ENCODE measurements around the gene PYGB. TPM values are rescaled to one million over a fixed set of nuclear protein-coding genes. Genes with fewer than 3 reads are reported as not detected.
A peak's percentile ranks its signal among the peaks of the same experiment; 100 is the strongest.

The PYGB gene
- total RNA-seq, 2 donors from 2014 or later, result 231 to 261 TPM

DNA sequence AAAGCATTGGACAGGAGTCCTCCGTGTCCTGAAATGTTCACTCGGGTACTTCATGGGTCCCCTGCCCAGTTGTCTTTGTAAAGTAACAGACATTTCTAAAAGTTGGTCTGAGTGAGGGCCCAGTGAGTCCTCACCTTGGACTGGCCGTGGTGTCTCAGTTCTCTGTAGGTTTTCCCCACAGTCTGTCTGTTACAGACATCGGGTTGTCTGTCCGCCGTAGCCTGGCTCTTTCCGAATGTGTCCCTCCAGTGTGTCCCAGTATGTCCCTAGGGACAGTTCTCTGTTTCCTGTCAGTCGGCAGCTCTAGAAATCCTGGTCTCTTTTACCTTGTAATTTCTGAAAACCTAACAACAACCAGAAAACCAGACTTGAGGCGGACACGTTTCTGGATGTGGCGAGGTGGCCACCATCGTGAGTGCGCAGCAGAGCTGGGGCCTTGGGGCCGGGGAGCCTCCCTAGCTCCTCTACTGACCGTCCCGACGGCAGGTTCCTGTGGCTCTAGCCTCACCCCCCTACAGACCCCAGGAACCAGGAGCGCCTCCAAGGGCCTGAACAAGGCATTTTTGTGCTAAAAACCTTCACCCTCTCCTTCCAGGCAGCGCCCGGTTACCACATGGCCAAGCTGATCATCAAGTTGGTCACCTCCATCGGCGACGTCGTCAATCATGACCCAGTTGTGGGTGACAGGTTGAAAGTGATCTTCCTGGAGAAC, 42.2 kb downstream of the PYGB start:
- Histone ChIP-seq H3K4me3 (no peak overlapping the region), H3K36me3 (peaks cover 15 to 56% of the 10 kb centered on the region in 2 donors), H3K9me3 (no peaks in the 10 kb centered on the region), H3K27ac (peak overlapping the region in 1 of 2 donors; percentile 16), H3K4me1 (replicated peaks) (peaks cover 2% of the 10 kb centered on the region), H3K27me3 (replicated peaks; ENCODE audit: insufficient read depth) (no peaks in the 10 kb centered on the region)
- DNase-seq (ENCODE audit: low spot score), result no peak
- no peak for TF ChIP-seq POLR2AphosphoS5 (IDR thresholded peaks at IDR 0.05)
- TF ChIP-seq, protein P1, sequence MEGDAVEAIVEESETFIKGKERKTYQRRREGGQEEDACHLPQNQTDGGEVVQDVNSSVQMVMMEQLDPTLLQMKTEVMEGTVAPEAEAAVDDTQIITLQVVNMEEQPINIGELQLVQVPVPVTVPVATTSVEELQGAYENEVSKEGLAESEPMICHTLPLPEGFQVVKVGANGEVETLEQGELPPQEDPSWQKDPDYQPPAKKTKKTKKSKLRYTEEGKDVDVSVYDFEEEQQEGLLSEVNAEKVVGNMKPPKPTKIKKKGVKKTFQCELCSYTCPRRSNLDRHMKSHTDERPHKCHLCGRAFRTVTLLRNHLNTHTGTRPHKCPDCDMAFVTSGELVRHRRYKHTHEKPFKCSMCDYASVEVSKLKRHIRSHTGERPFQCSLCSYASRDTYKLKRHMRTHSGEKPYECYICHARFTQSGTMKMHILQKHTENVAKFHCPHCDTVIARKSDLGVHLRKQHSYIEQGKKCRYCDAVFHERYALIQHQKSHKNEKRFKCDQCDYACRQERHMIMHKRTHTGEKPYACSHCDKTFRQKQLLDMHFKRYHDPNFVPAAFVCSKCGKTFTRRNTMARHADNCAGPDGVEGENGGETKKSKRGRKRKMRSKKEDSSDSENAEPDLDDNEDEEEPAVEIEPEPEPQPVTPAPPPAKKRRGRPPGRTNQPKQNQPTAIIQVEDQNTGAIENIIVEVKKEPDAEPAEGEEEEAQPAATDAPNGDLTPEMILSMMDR (IDR thresholded peaks at IDR 0.05), result no peak
- WGBS, result 85% methylated on average over 24 of the region's 24 CpGs
- intact Hi-C loops (cut with DNase I), result no loop called here

GRCh38 chr20:25290646-25291431, 43.0 kb downstream of the PYGB start:
- intact Hi-C loops (cut with DNase I), result no loop called here
- peaks cover 11 to 48% of the 10 kb centered on the region in 2 donors for H3K36me3 ChIP-seq
- no peak for TF ChIP-seq POLR2A (IDR thresholded peaks at IDR 0.05)
- no peak for TF ChIP-seq POLR2AphosphoS5 (IDR thresholded peaks at IDR 0.05)
- TF ChIP-seq, protein P1 (IDR thresholded peaks at IDR 0.05), result no peak
- H3K27me3 ChIP-seq (replicated peaks; ENCODE audit: insufficient read depth), result no peaks in the 10 kb centered on the region
- peaks cover 8% of the 10 kb centered on the region for H3K4me1 ChIP-seq (replicated peaks)
- DNase-seq (ENCODE audit: low spot score), result no peak
- WGBS, result 83% methylated on average over 19 of the region's 22 CpGs
- no peak overlapping the region for H3K4me3 ChIP-seq
- no peaks in the 10 kb centered on the region for H3K9me3 ChIP-seq
- H3K27ac ChIP-seq, result peak overlapping the region in 1 of 2 donors; percentile 16

DNA sequence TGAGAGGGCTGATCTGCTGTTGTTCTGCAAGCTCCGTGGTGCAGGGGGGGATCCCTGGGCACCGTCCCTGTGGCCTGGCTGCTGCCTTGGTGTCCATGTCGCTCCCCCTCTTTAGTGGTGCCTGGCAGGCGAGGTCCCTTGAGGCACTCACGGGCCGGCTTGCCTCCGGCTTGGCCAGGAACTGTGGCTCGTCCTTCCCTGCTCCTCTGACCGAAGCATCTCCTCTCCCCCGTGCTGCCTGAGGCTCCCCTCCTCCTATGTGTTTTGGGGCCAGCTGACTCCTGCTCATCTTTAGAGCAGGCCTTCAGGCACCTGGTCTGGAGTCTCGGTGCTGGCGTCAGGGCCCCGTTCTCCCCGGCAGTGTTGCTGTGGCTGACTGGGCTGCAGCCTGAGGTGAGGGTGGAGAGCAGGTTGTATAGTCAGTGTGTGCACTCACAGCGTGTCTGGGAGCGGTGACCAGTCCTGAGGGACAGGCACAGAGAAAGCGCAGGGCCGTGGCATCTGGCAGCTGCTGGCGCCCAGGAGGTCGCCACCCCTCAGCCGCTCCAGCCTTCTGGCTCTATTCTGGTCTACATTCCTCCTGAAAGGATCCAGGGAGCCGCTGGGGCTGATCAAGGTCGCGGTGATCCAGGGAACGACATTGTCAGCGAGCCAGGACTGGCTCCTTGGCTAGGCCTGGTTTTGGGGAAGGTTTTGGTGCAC, 43.7 kb downstream of the PYGB start:
- no peaks in the 10 kb centered on the region for H3K9me3 ChIP-seq
- no peak overlapping the region for H3K4me3 ChIP-seq
- peaks cover 11 to 46% of the 10 kb centered on the region in 2 donors for H3K36me3 ChIP-seq
- no peaks in the 10 kb centered on the region for H3K27me3 ChIP-seq (replicated peaks; ENCODE audit: insufficient read depth)
- intact Hi-C loops (cut with DNase I), result no loop called here
- H3K4me1 ChIP-seq (replicated peaks), result peaks cover 8% of the 10 kb centered on the region
- peak overlapping the region; percentile 16 to 26 for H3K27ac ChIP-seq
- WGBS, result 89% methylated on average over 23 of the region's 26 CpGs
- no peak for TF ChIP-seq POLR2A (IDR thresholded peaks at IDR 0.05)
- no peak for TF ChIP-seq POLR2AphosphoS5 (IDR thresholded peaks at IDR 0.05)
- TF ChIP-seq, protein P1 (IDR thresholded peaks at IDR 0.05), result no peak
- DNase-seq (ENCODE audit: low spot score), result no peak

DNA sequence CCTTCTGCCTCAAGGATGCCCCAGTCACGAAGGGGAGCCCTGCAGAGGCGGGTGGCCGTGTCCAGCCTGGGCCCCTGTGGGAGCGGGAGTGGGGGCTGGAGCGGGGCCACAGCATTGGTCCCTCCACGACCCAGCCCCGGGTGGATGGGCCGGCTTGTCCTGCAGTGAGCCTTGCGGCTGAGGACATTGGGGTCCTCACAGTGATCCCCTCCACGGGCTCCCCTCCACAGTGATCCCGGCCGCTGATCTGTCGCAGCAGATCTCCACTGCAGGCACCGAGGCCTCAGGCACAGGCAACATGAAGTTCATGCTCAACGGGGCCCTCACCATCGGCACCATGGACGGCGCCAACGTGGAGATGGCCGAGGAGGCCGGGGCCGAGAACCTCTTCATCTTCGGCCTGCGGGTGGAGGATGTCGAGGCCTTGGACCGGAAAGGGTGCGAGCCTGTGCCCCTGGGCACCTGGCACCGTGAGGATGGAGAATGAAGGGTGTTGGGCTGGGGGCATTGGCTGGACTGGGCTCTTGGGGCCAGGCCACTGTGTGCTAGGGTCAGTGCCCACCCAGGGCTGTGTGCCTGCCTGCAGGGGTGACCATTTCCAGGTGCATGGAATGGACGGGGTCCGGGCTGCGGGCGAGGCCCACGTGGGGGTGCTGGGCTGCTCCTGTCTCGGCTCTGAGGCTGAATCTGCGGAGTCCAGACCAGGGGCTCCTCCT, 44.4 kb downstream of the PYGB start:
- 88% methylated on average over 35 of the region's 35 CpGs for WGBS
- no peak overlapping the region for H3K4me3 ChIP-seq
- H3K9me3 ChIP-seq, result no peaks in the 10 kb centered on the region
- no peaks in the 10 kb centered on the region for H3K27me3 ChIP-seq (replicated peaks; ENCODE audit: insufficient read depth)
- intact Hi-C loops (cut with DNase I), result no loop called here
- TF ChIP-seq POLR2A (IDR thresholded peaks at IDR 0.05) (no peak), POLR2AphosphoS5 (IDR thresholded peaks at IDR 0.05) (no peak)
- TF ChIP-seq, protein P1 (IDR thresholded peaks at IDR 0.05), result no peak
- peaks cover 11 to 42% of the 10 kb centered on the region in 2 donors for H3K36me3 ChIP-seq
- peaks cover 8% of the 10 kb centered on the region for H3K4me1 ChIP-seq (replicated peaks)
- DNase-seq (ENCODE audit: low spot score), result no peak
- H3K27ac ChIP-seq, result peak overlapping the region; percentile 26 to 47

All from prostate gland (tissue), 2 donors.